ENCODE data around the gene FREM2. TPM values are rescaled to one million over a fixed set of nuclear protein-coding genes. Genes with fewer than 3 reads are reported as not detected.

FREM2 gene
- polyA plus RNA-seq, 1 experiment = not detected

DNA sequence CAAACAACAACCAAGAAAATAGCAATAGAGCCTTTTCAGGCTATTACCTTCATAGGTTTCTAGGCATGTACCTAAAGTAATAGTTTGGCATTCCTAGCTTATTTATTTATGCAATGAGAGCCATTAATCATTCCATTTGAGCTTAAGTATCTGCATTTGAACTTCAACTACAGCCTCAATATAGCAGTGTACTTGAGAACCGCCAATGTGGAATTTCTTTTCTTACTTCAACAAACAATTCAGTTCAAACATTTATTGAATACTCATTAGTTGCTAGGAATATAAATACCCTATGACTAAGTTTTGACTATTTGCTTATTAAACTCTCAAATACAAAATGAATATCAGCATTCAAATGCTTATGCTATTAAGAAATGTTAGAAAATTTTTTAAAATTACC is 38.0 kb upstream of the FREM2 start:
- no peaks in the 10 kb centered on the region for H3K27me3 ChIP-seq (ENCODE audit: control insufficient read depth, insufficient read depth, low read length)

GRCh38 chr13:38656699-38657098 is 30.2 kb upstream of the FREM2 start:
- no peaks in the 10 kb centered on the region for H3K36me3 ChIP-seq (ENCODE audit: control insufficient read depth, insufficient read depth, low read length)
- H3K4me3 ChIP-seq (ENCODE audit: low read depth, low read length) = no peak overlapping the region
- DNase-seq (ENCODE audit: low read depth) = no peak
- TF ChIP-seq, protein P1, sequence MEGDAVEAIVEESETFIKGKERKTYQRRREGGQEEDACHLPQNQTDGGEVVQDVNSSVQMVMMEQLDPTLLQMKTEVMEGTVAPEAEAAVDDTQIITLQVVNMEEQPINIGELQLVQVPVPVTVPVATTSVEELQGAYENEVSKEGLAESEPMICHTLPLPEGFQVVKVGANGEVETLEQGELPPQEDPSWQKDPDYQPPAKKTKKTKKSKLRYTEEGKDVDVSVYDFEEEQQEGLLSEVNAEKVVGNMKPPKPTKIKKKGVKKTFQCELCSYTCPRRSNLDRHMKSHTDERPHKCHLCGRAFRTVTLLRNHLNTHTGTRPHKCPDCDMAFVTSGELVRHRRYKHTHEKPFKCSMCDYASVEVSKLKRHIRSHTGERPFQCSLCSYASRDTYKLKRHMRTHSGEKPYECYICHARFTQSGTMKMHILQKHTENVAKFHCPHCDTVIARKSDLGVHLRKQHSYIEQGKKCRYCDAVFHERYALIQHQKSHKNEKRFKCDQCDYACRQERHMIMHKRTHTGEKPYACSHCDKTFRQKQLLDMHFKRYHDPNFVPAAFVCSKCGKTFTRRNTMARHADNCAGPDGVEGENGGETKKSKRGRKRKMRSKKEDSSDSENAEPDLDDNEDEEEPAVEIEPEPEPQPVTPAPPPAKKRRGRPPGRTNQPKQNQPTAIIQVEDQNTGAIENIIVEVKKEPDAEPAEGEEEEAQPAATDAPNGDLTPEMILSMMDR (IDR thresholded peaks at IDR 0.05; ENCODE audit: insufficient read depth, low read depth, low read length) = no peak
- CTCF ChIA-PET = no interaction called here
- H3K27me3 ChIP-seq (ENCODE audit: control insufficient read depth, insufficient read depth, low read length) = no peaks in the 10 kb centered on the region
- POLR2A ChIA-PET = no interaction called here

More for the DNA sequence above, 38.0 kb upstream of the FREM2 start:
- TF ChIP-seq, protein P1 (IDR thresholded peaks at IDR 0.05; ENCODE audit: insufficient read depth, low read depth, low read length) = no peak
- Histone ChIP-seq H3K4me3 (ENCODE audit: low read depth, low read length) (no peak overlapping the region), H3K36me3 (ENCODE audit: control insufficient read depth, insufficient read depth, low read length) (no peaks in the 10 kb centered on the region)
- CTCF ChIA-PET = no interaction called here
- DNase-seq (ENCODE audit: low read depth) = no peak
- POLR2A ChIA-PET = no interaction called here

DNA sequence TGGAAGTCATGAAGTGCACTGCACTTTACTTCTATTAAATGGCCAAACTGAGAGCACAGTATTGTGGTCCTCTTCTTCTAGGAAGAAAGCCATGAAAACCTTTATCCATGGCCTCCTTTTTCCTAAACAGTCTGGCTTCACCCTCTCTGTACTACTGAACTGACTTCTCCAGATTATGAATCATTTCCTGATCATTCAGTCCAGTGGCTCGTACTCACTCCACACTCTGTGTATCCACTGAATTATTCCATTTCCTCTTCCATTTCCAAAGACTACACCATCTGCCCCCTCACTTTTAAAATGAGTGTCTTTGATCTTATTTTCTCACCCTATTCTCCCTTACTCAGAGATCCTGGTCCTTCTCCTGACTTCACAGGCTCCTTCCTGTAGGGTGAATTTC is 29.7 kb upstream of the FREM2 start:
- no peak for DNase-seq (ENCODE audit: low read depth)
- Histone ChIP-seq H3K4me3 (ENCODE audit: low read depth, low read length) (no peak overlapping the region), H3K36me3 (ENCODE audit: control insufficient read depth, insufficient read depth, low read length) (no peaks in the 10 kb centered on the region), H3K27me3 (ENCODE audit: control insufficient read depth, insufficient read depth, low read length) (no peaks in the 10 kb centered on the region)
- POLR2A ChIA-PET = no interaction called here
- CTCF ChIA-PET = no interaction called here
- TF ChIP-seq, protein P1 (IDR thresholded peaks at IDR 0.05; ENCODE audit: insufficient read depth, low read depth, low read length) = no peak

GRCh38 chr13:38658906-38659305 is 28.0 kb upstream of the FREM2 start:
- no peak overlapping the region for H3K4me3 ChIP-seq (ENCODE audit: low read depth, low read length)
- no peak for DNase-seq (ENCODE audit: low read depth)
- H3K36me3 ChIP-seq (ENCODE audit: control insufficient read depth, insufficient read depth, low read length) = no peaks in the 10 kb centered on the region
- CTCF ChIA-PET = no interaction called here
- TF ChIP-seq, protein P1 (IDR thresholded peaks at IDR 0.05; ENCODE audit: insufficient read depth, low read depth, low read length) = no peak
- POLR2A ChIA-PET = interaction anchor here (0.6 kb wide), 1 partner anchor 249 kb away, joined by 3 read pairs; no protein-coding TSS in a partner anchor
- no peaks in the 10 kb centered on the region for H3K27me3 ChIP-seq (ENCODE audit: control insufficient read depth, insufficient read depth, low read length)

DNA sequence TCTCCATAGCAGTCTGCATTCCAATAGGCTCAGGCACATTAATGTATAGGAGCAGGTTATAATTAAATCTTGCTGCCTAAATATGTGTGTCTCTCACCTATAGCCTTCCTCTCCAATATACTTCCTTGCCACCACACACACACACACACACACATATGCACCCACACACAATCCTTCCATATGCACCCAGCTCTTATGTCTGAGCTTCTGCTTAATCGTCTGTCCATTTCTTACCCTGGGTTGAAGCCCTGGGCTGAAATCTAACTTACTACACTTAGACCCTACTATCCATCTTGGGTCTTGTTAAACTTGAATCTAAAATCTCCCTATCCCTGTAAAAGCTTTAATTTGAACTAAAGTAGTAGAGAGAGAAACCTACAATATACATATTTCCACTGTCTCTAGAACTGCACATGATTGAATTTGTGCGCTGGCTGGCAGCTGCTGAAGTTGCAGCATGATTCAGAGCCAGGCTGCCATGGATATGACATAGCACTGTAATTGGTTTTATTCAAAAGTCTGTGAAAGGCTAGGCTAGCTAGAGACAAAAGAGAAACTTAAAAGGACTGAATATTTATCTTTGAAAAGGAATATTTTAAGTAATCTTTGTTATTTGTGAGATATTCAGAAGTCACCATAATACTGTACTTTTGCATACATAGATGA is 25.7 kb upstream of the FREM2 start:
- Histone ChIP-seq H3K4me3 (ENCODE audit: low read depth, low read length) (no peak overlapping the region), H3K27me3 (ENCODE audit: control insufficient read depth, insufficient read depth, low read length) (no peaks in the 10 kb centered on the region), H3K36me3 (ENCODE audit: control insufficient read depth, insufficient read depth, low read length) (no peaks in the 10 kb centered on the region)
- no peak for DNase-seq (ENCODE audit: low read depth)
- CTCF ChIA-PET = no interaction called here
- POLR2A ChIA-PET = no interaction called here
- TF ChIP-seq, protein P1 (IDR thresholded peaks at IDR 0.05; ENCODE audit: insufficient read depth, low read depth, low read length) = no peak

Measured in BJ (cell line).